NOMO-1 treated with dmso at 0.1 percent for 144 hours (cell line): ENCODE measurements around the gene GLRX3.

Experiments
- DNase-seq: peaks from one replicate; lab custom pipeline; 2025; ENCODE audit not compliant: unreplicated experiment; lab: John Stamatoyannopoulos, UW

The GLRX3 gene

DNA sequence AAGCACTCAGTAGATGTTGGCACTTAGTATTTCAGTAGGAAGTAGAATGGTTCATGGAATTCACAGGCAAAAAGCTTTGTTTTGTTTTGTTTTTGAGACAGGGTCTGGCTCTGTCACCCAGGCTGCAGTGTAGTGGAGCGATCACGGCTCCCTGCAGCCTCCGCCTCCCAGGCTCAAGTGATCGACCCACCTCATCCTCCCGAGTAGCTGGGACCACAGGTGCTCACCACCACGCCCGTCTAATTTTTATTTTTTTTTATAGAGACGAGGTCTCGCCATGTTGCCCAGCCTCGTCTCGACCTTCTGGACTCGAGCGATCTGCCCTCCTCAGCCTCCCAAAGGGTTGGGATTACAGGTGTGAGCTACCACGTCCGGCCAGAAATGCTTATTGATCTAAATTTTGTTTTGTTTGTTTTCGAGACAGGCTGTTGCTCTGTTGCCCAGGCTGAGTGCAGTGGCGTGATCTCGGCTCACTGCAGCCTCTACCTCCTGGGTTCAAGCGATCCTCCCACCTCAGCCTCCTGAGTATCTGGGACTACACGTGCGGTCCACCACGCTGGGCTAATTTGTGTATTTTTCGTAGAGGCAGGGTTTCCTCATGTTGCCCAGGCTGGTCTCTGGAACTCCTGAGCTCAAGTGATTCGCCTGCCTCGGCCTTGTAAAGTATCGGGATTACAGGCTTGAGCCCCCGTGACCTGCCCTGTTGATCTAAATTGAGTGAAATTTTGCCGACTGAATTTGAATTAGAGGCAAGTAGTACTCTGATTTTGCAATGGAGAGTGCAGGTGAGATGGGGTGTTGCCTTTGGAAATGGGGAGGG, 1.7 kb downstream of the GLRX3 start:
- DNase-seq: no peak

DNA sequence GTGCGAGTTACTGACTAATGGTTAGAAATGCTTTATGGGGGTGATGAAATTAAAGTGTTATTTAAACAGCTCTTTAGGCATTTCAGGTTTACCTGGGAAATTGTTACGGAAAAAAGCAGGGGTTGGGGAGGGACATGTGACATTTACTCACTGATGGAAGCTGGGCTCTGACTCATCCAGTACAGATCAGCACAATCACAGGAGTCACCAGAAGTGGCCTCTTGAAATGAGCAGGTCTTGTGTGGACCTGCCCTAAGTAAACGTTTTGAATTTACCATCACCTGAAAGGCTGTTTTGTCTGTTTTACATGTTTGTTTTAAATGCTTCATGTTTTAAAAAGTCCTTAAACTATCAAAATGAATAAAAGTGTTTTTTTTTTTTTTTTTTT, 2.3 kb downstream of the GLRX3 start:
- DNase-seq: no peak

DNA sequence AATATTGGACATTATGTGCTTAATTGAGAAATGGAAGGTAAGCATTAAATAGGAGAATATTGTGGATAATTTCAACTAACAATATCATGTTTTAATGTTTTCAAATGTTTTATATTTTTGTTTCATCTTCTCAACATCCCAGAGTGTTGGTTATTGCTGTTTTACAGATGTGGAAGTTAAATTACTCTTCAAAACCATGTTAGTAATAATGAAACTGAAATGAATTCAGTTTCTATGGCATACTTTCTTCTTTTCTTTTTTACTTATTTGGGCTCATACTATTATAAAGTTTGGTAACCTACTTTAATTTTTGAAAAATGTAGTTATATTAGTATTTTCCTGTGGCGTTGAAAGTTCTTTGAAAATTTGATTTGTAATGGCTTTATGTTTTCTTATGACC, 4.2 kb downstream of the GLRX3 start:
- DNase-seq: no peak

DNA sequence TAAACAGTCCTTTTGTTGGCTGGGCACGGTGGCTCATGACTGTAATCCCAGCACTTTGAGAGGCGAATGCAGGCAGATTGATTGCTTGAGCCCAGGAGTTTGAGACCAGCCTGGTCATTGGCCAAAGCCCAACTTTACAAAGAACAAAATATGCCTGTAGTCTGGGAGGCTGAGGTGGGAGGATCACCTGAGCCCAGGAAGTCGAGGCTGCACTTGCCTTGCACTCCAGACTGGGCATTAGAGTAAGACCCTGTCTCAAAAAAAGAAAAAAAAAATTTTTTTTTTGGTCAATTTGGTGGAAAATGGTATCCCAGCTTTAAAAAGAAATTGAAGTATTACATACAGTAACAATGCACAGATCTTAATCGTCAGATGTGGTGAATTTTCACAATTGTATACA, 4.8 kb downstream of the GLRX3 start:
- no peak for DNase-seq

DNA sequence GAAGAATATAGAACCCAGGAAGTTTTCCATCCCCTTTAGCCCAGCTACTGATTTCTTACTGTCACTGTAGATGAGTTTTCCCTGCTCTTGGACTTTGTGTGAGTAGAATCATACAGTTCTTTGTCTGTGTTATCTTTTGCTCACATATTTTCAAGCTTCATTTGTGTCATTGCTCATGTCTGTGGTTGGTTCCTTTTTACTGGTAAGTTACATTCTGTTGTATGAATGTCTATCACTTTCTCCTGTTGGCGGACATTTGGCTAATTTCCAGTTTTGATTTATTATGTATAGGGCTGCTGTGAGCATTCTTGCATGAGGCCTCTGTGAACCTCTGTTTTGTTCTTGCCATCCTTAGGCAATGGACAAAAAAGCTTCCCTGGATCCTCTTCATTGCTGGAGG, 5.3 kb downstream of the GLRX3 start:
- no peak for DNase-seq

DNA sequence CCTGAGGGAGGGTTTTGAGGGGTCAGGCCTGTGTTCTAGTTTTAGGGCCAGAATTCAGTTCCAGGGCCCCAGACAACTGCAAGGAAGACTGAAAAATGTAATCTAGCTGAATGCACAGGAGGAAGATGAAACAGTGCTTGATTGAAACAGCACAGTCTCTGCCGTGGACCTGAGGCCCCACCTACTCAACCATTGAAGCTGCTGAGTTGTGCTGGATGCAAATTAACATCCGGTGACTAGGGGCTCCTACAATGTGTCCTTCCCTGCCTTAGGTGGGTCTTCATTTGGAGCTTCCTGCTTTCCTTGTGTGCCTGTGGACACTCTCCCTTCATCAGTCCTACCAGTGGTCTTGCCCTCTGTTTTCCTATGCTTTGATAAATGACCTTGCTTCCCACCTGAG, 5.7 kb downstream of the GLRX3 start:
- no peak for DNase-seq

DNA sequence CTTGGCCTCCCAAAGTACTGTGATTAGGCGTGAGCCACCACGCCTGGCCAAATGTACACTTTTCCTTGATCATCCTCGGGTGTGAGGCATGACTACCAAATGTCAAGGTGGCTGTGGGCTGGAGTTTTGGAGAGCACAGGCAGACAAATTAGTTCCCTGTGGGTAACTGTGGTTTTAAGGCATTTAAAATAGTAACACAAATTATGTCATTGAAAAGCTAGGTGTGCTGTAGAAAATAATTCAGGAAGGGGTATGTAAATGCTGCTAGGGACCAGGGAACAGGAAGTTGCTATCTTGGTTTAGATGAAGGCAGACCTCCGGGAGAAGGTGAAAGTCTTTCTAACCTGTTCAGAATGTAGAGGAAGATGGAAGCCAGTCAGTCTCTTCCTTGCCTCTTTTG, 9.9 kb downstream of the GLRX3 start:
- DNase-seq: no peak

DNA sequence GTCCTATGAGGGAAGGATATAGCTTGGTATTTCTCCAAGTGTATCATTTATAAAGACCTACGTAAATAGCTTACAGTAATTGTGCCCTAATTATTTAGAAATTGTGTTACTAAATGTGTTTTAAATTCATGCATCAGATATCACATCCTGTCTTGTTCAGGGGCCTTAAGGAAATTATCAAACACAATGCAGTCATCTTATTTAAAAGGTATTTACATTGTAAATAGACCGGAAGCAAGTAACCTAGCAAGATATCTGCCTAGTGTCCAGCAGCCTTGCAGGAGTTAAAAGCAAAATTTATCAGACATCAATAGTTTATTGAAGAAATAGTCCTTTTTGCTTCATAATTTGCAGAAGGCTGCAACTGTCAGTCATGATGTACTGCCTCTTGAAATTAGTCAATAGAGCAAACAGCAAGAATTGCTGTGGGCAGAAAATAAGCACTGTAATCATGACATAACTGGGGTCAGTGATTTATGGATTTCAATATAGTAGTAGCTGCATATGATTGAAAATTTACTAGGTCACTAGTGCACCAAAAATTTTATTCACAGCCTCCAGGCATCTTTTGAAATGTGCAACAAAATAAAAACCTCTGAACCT, 23.1 kb downstream of the GLRX3 start:
- no peak for DNase-seq

DNA sequence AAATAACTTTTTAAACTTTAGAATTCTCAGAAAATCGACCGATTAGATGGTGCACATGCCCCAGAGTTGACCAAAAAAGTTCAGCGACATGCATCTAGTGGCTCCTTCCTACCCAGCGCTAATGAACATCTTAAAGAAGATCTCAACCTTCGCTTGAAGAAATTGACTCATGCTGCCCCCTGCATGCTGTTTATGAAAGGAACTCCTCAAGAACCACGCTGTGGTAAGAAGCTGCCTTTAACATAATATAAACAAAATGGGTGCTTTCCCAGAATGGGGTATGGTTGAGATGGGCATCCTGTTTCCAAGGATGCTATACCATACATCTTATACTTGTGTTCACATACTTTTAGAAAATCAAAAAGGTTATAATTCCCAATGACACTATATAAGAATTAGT, 24.6 kb downstream of the GLRX3 start:
- no peak for DNase-seq

DNA sequence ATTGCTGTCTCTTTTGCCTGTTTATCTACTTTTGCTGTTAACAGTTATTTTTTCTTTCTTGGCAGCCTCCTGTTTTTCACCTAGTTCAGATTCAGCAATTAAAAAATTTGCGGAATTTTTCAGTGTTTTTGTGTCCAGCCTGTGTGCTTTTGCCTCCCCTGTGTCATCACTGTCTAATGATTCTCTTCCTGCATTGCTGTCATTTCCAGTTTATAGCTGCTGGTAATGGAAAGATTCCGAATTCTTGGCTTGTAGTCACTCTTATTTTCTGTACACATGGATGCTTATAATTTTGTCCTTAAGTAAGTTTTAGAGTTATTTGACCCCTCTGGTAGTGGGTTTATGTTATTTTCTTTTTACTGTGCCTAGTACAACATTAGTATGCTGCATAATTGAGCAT, 25.1 kb downstream of the GLRX3 start:
- no peak for DNase-seq

DNA sequence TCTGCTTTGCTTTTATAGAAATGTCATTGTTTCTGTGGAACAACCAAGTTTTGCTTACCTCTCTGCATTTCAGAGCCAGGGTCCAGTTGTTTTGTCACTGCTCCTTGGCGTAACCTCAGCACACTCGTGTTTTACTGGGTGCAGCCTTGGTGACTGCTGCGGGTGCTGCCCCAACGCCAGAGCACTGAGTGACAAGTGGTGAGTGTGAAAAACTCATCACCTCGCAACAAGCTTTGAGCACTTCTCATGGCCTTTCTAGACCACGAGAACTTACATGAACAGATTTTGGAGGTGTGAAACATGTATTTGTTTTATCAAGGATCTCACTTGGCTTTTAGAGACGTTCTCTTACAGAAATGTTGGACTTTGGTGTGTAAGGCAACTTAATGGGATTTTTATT, 31.0 kb downstream of the GLRX3 start:
- no peak for DNase-seq

DNA sequence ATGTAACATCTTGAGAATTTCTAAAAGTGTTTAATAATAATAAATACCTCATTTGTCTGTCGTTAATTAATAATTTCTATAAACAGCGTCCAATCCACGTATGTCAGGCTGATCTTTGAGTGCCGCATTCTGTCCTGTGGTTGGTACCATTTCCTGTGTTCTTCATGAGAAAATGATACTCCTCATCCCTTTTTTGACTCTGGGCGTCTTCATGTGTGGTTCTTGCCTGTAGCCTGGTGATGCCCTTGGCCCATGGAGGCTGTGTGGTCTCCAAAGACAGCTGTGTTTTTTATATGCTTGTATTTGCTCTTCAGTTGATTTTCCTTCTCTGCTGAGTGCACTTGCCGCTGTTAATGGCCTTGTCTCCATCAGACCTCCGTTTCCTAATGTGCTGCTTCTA, 31.5 kb downstream of the GLRX3 start:
- no peak for DNase-seq

DNA sequence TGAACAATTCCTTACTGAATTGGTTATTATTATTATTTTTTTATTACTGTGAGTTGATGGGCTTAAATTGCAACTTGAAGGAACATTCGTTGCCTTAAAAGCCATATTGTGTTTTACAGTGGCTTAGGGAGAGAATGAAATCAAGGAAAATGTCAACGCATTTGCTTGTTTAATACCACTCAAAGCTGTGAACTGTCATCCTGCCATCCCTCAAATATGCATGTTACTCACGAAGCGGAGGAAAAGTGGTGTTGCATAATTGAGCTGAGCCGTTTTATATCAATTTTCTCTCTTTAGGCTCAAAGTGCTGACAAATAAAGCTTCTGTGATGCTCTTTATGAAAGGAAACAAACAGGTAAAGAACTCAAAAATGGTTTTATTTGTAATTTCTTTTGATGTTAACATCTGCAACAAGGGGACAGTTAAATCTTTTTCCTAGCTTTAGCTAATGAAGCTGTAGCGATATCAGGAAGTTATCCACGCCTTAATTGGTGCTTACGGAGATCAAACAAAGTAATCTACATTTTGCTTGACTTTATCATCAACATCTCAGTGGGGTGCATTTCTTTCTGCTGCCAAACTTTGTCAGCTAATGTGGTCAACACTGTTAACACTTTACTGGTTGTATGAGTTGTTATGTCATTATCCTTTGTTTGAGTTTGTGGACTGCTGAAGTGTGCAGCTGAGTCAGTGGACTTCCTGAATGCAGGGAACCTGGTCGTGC, 33.1 kb downstream of the GLRX3 start:
- DNase-seq: no peak

DNA sequence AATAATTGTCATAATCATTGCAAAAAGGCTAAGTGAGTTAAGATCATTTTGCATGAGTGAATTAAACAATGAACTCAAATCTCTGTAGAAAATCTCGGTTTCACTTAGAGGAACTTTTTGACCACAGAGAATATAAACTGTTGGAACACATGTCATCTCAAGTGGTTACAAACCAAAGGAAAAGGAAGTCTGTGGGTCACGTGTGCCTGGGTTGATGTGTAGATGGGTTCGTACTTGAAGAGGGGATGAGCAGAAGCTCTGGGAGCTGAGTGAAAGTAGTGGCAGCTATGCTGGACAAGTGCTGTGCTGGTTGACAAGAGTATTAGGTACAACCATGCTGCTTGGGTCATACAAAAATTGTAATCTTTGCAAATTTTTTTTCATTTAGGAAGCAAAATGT, 35.0 kb downstream of the GLRX3 start:
- peak; percentile 1 for DNase-seq

DNA sequence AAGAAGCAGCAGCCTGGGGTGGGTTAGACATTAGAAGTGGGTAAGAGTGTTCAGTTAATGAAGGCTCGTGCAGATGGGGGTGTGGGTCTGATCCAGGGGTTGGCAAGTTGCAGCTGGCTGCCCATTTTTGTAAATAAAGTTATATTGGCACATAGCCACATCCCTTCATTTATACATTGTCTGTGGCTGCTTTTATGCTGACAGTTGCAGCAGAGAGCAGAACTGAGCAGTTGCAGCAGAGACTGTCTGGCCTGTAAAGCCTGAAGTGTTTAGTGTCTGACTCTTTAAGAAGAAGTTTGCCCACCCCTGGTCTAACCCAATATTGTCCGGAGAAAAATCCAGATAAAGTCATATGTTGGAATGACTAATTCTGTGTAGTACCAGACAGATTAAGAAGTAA, 38.1 kb downstream of the GLRX3 start:
- no peak for DNase-seq

DNA sequence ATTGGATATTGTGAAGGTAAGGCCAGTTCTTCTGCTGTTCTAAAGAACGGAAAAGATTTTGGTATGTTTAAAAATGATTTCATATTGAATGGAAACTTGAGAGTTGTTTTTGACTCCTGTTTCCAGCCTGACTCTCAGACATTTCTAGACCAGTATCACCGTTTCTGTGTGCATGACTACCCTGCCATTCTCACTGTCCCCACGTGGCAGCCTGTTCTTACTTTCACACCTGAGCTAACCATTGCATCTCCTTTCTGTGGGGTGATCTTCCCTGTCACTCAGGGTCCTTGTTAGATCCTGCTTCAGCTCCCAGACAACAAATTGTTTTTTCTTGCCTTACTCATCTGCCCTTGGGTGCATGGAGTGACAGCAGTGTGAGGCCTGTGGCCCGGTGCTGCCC, 38.9 kb downstream of the GLRX3 start:
- no peak for DNase-seq

DNA sequence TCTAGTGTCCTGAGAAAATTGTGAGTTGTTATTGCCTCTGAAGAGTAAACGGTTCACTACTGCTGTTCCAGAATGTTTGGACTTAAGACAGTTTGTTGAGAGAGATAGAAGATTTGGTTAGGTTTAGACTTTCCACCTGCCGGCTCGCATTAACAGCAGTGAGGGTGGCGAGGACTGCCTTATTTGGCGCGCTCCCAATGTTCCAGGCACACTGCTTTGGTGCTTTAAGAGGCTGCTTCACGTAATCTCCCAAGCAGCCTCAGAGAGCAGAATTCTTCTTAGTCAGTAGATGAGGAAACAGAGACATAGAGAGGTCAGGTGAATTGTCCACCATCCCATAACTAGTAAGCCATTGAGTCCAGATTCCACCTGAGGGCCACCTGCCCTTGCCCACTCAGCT, 41.1 kb downstream of the GLRX3 start:
- DNase-seq: no peak

DNA sequence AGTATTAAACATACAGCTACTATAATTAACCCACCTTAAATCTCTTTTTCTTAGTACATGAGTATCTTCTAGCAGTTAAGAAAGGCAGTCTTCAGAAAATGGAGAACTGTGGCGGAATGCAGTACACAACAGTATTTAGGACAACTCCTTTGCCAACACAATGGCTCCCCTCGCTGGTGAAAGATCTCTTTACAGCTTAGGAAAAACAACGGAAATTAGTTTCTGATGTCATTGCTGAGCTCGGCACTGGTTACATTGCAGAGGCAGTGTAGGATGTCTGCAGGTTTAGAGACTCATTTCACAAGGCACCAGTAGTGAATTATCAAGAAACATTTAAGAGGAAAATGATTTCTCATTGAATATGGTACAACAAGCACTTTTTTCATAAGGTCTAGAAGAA, 43.4 kb downstream of the GLRX3 start:
- DNase-seq: no peak

DNA sequence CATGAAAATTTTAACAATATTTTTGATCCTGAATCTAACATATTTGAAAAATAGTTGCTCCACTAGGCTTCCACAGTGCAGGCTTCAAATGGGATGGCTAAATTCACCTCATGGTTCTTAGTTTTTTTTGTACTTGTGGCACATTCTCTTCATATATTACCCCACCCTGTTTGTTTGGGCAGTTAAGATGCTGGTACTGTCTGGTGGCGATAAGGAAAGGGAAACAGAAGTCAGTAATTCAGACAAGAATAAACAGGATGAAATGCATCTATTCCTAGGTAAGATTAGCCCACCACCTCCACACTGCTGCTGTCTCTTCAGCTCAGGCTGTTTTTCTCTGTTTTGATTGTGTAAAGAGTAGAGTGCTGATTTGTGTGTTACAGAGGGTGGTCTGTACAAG, 44.2 kb downstream of the GLRX3 start:
- no peak for DNase-seq

DNA sequence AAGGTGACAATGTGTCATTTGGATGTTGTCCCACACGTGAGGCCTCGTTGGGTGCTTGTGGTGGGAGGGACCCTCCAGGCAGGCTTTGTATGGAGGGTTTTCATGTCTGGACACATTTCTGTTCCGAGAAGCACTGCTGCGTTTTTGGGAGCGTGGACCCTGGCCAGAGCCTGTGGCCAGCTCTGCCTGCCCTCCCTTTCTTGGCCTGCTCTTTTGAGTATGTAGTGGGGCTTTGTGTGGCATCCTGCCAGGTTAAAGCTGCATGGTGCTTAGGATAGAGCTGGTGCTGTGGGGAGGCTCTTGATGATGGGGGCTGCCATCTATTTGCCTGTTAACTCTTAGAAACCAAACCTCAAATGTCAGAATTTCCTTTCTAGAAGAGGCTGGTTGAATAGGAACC, 45.7 kb downstream of the GLRX3 start:
- no peak for DNase-seq

DNA sequence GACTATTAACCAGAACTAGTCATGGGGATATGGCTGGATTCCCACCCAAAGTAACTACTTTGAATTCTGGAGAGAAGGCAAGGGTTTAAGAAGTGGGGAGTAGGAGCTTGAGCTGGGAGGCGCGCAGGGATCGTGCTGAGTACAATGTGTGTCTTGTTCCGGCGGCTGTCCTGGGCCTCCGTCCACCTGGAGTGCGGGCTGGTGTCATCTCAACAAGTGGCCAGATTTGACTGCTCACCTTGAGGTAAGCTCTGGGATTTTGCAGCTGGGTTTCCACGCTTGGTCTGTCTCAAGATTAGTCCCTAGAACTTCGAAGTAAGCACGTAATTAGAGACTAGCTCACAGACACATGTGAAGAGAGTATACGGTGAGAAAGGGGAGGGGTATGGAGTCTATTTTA, 49.4 kb downstream of the GLRX3 start:
- DNase-seq: no peak
